Endodermal cell (in vitro differentiated cells): Measurements from ENCODE around the gene NPB. TPM values are rescaled to one million over a fixed set of nuclear protein-coding genes. Genes with fewer than 3 reads are reported as not detected.

Source experiments
- DNase-seq: peaks from one replicate; pipeline ENCODE4 v3.0.0-alpha.2; 2017
- H3K27ac ChIP-seq: 2 replicates; pipeline ENCODE4 v1.5.1; 2013; ENCODE audit warnings: mild to moderate bottlenecking, low read depth, low read length, moderate library complexity
- H3K27me3 ChIP-seq: 2 replicates; pipeline ENCODE4 v1.6.1; 2013; ENCODE audit warnings: mild to moderate bottlenecking, low read length, moderate library complexity; ENCODE audit not compliant: insufficient read depth, control insufficient read depth, poor library complexity, severe bottlenecking
- H3K36me3 ChIP-seq: 2 replicates; pipeline ENCODE4 v1.7.0; 2013; ENCODE audit warnings: mild to moderate bottlenecking, low read length, moderate library complexity; ENCODE audit not compliant: control insufficient read depth, insufficient read depth
- H3K4me1 ChIP-seq: one replicate; pipeline ENCODE4 v1.7.0; 2013; ENCODE audit warnings: low read length; ENCODE audit not compliant: control insufficient read depth, insufficient read depth
- H3K4me3 ChIP-seq: 2 replicates; pipeline ENCODE4 v1.5.1; 2013; ENCODE audit warnings: mild to moderate bottlenecking, low read length, moderate library complexity
- H3K9ac ChIP-seq: 2 replicates; pipeline ENCODE4 v1.6.1; 2013; ENCODE audit warnings: mild to moderate bottlenecking, low read length, moderate library complexity; ENCODE audit not compliant: poor library complexity, severe bottlenecking; ENCODE audit errors: extremely low read depth
- H3K9me3 ChIP-seq: 2 replicates; pipeline ENCODE4 v1.6.1; 2013; ENCODE audit warnings: mild to moderate bottlenecking, low read length, moderate library complexity; ENCODE audit not compliant: control insufficient read depth
- H3K27ac Mint-ChIP-seq: 2 replicates; pipeline ENCODE4 v1.8.0; 2020; ENCODE audit warnings: mixed read lengths
- H3K27me3 Mint-ChIP-seq: 2 replicates; pipeline ENCODE4 v1.8.0; 2021; ENCODE audit warnings: mild to moderate bottlenecking, mixed read lengths; ENCODE audit not compliant: insufficient read depth
- H3K36me3 Mint-ChIP-seq: 2 replicates; pipeline ENCODE4 v1.8.0; 2020; ENCODE audit warnings: low read depth, mixed read lengths
- H3K4me1 Mint-ChIP-seq: 2 replicates; pipeline ENCODE4 v1.8.0; 2020; ENCODE audit warnings: mixed read lengths
- H3K4me3 Mint-ChIP-seq: 2 replicates; pipeline ENCODE4 v1.8.0; 2020; ENCODE audit warnings: mild to moderate bottlenecking, moderate library complexity, mixed read lengths
- H3K9me3 Mint-ChIP-seq: 2 replicates; pipeline ENCODE4 v1.8.0; 2020; ENCODE audit warnings: mild to moderate bottlenecking, mixed read lengths
- WGBS, 2 experiments: methylation state at CpG; one replicate each; pipeline versions ENCODE4 v1.1.5 to v1.1.7; 2013; ENCODE audit warnings: missing lambda C conversion rate in 2 of 2, mixed read lengths in 1 of 2; ENCODE audit not compliant: insufficient coverage in 1 of 2, insufficient read length in 1 of 2; 5-methylcytosine and 5-hydroxymethylcytosine counted together
- total RNA-seq, 2 donors: library from RNA; stranded (reverse); fragmentation: NEBNext Ultra II Directional in 1 of 2; extraction: Animal tissue kit (Norgen Biotek cat#: 25700) in 1 of 2; gene quantifications; 2 replicates in 1 of 2; 3 replicates in 1 of 2; pipeline ENCODE4 v1.2.1, GENCODE V29; 2021
- TF ChIP-seq, protein P1 (sequence below): fragments of 200-600 bp; sonication (generic); conservative IDR thresholded peaks from 2 replicates; pipeline ENCODE4 v1.5.0; 2021; ENCODE audit warnings: antibody characterized with exemption, mild to moderate bottlenecking

Gene NPB
- total RNA-seq, 2 donors from 2014 or later = 3.3 to 3.7 TPM

DNA sequence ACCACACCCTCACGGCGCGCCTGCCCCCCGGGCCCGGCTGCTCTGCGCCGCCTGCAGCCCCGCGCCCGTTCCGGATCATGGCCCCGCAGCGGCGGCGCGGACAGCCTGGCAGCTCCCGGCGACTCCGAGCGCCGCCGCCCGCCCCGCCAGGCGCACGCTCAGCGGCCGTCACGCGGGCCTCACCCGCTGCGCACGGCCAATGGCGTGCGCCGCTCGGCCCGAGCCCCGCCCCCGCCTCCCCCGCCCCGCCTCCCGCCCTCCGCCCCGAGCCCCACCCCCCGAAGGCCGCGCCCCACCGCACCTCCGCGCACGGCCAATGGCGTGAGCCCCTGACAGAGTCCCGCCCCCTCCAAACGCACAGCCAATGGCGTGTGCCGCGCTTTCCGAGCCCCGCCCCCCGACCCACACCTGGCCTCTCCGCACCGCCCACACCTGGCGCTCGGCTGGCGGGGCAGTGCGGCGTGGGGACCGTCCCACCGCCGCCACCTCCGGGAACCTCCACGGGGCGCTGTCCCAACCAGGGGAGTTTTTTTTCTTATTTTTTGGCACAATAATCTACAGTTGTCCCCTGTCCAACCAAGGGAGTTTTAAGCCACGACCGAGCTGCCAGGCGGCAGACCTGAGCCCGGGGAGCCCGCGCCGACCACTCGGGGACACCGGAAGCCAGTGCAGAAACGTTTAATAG lies 9.4 kb downstream of the NPB start, which contains the start of gene PCYT2:
TSS of gene PCYT2 (minus strand) at position 123 of the 685 bp plus-strand sequence. CDS start at position 79, 44 bp downstream.
- Mint-ChIP-seq H3K9me3 (no peaks in the 10 kb centered on the region), H3K4me1 (peaks cover 4% of the 10 kb centered on the region), H3K4me3 (peak within 1 kb of the TSS; percentile 81), H3K27ac (peak within 1 kb of the TSS; percentile 95), H3K27me3 (no peaks in the 10 kb centered on the region), H3K36me3 (peaks cover 35% of the 10 kb centered on the region)
- H3K9ac ChIP-seq = peak within 1 kb of the TSS; percentile 43
- TF ChIP-seq, protein P1, sequence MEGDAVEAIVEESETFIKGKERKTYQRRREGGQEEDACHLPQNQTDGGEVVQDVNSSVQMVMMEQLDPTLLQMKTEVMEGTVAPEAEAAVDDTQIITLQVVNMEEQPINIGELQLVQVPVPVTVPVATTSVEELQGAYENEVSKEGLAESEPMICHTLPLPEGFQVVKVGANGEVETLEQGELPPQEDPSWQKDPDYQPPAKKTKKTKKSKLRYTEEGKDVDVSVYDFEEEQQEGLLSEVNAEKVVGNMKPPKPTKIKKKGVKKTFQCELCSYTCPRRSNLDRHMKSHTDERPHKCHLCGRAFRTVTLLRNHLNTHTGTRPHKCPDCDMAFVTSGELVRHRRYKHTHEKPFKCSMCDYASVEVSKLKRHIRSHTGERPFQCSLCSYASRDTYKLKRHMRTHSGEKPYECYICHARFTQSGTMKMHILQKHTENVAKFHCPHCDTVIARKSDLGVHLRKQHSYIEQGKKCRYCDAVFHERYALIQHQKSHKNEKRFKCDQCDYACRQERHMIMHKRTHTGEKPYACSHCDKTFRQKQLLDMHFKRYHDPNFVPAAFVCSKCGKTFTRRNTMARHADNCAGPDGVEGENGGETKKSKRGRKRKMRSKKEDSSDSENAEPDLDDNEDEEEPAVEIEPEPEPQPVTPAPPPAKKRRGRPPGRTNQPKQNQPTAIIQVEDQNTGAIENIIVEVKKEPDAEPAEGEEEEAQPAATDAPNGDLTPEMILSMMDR = peak; percentile 47
- H3K4me3 ChIP-seq = peak within 1 kb of the TSS; percentile 88
- H3K9me3 ChIP-seq = no peaks in the 10 kb centered on the region
- H3K36me3 ChIP-seq = peaks cover 71% of the 10 kb centered on the region
- H3K4me1 ChIP-seq = peaks cover 8% of the 10 kb centered on the region
- peak within 1 kb of the TSS; percentile 16 for H3K27ac ChIP-seq
- 11 to 72% methylated on average over 10 to 69 of the region's 84 CpGs for WGBS, 2 experiments
- no peaks in the 10 kb centered on the region for H3K27me3 ChIP-seq
- peak; percentile 99 for DNase-seq

DNA sequence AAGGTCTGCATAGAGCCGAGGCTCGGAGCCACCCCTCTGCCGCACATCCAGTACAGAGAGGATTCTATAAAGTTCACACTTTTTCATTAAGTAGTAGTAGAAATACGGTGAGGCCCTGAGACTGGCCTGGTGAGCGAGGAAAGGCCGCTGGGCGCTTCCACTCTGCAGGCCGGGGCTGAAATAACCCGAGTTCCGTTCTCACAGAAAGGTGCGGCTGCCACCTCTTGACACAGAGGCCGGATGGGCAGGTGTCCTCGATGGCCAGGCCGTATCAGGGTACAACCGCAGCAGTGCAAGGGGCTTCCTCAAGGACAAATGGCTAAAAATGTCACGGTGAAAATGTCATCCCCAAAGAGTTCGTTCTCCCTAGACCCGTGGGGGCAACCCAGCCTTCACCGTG lies 9.9 kb downstream of the NPB start:
- Mint-ChIP-seq H3K36me3 (peaks cover 34% of the 10 kb centered on the region), H3K4me1 (peaks cover 7% of the 10 kb centered on the region), H3K4me3 (peak overlapping the region; percentile 81), H3K27me3 (no peaks in the 10 kb centered on the region), H3K27ac (peak overlapping the region; percentile 52), H3K9me3 (no peaks in the 10 kb centered on the region)
- H3K27me3 ChIP-seq = no peaks in the 10 kb centered on the region
- no peak for DNase-seq
- H3K36me3 ChIP-seq = peaks cover 67% of the 10 kb centered on the region
- no peaks in the 10 kb centered on the region for H3K9me3 ChIP-seq
- H3K4me3 ChIP-seq = no peak overlapping the region
- WGBS, 2 experiments = 92 to 98% methylated on average over 16 to 19 of the region's 19 CpGs
- no peak overlapping the region for H3K27ac ChIP-seq
- peaks cover 10% of the 10 kb centered on the region for H3K4me1 ChIP-seq
- TF ChIP-seq, protein P1 = no peak
- H3K9ac ChIP-seq = no peak overlapping the region

GRCh38 chr17:81912441-81913309 lies 10.6 kb downstream of the NPB start:
- no peak overlapping the region for H3K9ac ChIP-seq
- H3K9me3 ChIP-seq = no peaks in the 10 kb centered on the region
- no peak overlapping the region for H3K27ac ChIP-seq
- H3K27ac Mint-ChIP-seq = no peak overlapping the region
- H3K4me3 ChIP-seq = no peak overlapping the region
- no peak for DNase-seq
- 94 to 95% methylated on average over 18 to 30 of the region's 32 CpGs for WGBS, 2 experiments
- H3K4me3 Mint-ChIP-seq = no peak overlapping the region
- TF ChIP-seq, protein P1 = no peak
- H3K4me1 Mint-ChIP-seq = peaks cover 12% of the 10 kb centered on the region
- no peaks in the 10 kb centered on the region for H3K9me3 Mint-ChIP-seq
- H3K36me3 Mint-ChIP-seq = peaks cover 33% of the 10 kb centered on the region
- peaks cover 10% of the 10 kb centered on the region for H3K4me1 ChIP-seq
- peaks cover 61% of the 10 kb centered on the region for H3K36me3 ChIP-seq
- H3K27me3 Mint-ChIP-seq = no peaks in the 10 kb centered on the region
- no peaks in the 10 kb centered on the region for H3K27me3 ChIP-seq
